Natural killer cell treated with Interleukin-12 subunit alpha and Interleukin-12 subunit beta and Interleukin-15 and Interleukin-18, amount 100 ng/mL, for 72 hours (primary cell): ENCODE data around the gene INF2. TPM values are rescaled to one million over a fixed set of nuclear protein-coding genes. Genes with fewer than 3 reads are reported as not detected.
A peak's percentile ranks its signal among the peaks of the same experiment; 100 is the strongest.
"Not testable (repeated sequence)": the region's sequence is repeated elsewhere in the genome, so short reads cannot be mapped to it uniquely, and the experiment has no call there.

Experiments used
- ATAC-seq, 2 donors: fragments of 150-1000 bp; cut with Tn5 transposase in 1 of 2; sonication (Bioruptor Pico), chemical (Tn5 transposase) in 1 of 2; 2 replicates each; pipeline ENCODE4 v1.10.0; 2021
- DNase-seq: peaks from one replicate; pipeline ENCODE4 v3.0.0; 2022; ENCODE audit warnings: low spot score
- H3K27ac Mint-ChIP-seq, 2 donors: 1 replicate in 1 of 2; 2 replicates in 1 of 2; pipeline ENCODE4 v1.8.0; 2022; ENCODE audit warnings: mixed read lengths in 2 of 2, mild to moderate bottlenecking in 1 of 2, moderate library complexity in 1 of 2
- H3K27me3 Mint-ChIP-seq, 2 donors: 1 replicate in 1 of 2; 2 replicates in 1 of 2; pipeline ENCODE4 v1.8.0; 2022; ENCODE audit warnings: mixed read lengths in 2 of 2
- H3K36me3 Mint-ChIP-seq: one replicate; pipeline ENCODE4 v1.8.0; 2022; ENCODE audit warnings: mixed read lengths
- H3K4me1 Mint-ChIP-seq, 2 donors: 1 replicate in 1 of 2; 2 replicates in 1 of 2; pipeline ENCODE4 v1.8.0; 2022; ENCODE audit warnings: low read depth in 2 of 2, mixed read lengths in 2 of 2, mild to moderate bottlenecking in 1 of 2
- H3K4me3 Mint-ChIP-seq: one replicate; pipeline ENCODE4 v1.8.0; 2022; ENCODE audit warnings: mixed read lengths
- H3K9me3 Mint-ChIP-seq: 2 replicates; pipeline ENCODE4 v1.8.0; 2022; ENCODE audit warnings: mixed read lengths
- total RNA-seq, 2 donors: library from RNA; stranded (reverse); gene quantifications; one replicate each; pipeline ENCODE4 v1.2.3, GENCODE V29; 2022

The INF2 gene
- total RNA-seq, 2 donors from 2014 or later = 19.2 to 44.9 TPM

DNA sequence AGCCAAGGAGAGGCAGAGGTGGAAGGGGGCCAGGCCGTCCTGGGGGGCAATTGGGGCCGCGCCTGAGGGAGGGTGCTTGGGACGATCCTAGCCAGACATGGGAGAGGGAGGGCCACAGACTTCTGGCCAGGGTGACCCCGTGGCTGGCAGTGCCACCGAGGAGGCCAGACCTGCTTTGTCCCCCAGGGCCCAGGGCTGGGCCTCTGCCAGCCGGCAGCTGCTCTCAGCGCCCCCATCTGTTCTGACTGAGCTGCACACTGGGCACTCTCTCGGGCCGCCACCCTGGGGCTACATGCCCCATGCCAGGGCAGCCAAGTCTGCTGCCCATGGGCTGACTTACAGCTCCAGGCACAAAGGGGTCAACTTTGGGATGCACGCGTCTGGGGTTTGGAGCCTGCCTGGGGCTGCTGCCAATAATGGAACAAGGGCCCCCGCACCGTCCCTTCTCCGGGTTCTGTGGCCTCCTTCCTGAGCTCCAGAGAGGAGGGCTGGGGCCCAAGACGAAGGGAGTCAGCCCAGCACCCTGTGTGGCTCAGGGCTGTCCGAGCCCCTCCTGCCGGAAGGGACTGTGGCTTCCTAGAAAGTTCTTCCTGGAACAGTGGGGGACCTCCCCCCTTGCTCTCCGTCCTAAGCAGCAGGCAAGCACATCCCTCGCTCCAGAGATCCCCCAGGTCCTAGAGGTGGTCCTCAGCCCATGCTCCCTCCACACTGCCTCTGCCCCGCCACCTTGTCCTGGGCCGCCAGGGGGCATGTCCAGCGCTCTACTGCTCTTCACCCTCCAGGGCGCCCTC is 35.8 kb downstream of the INF2 start:
- Mint-ChIP-seq H3K4me1 (peaks cover 0 to 5% of the 10 kb centered on the region in 2 donors), H3K4me3 (peak overlapping the region; percentile 55), H3K36me3 (no peaks in the 10 kb centered on the region), H3K27me3 (peaks cover 0 to 7% of the 10 kb centered on the region in 2 donors), H3K9me3 (no peaks in the 10 kb centered on the region), H3K27ac (no peak overlapping the region)
- ATAC-seq (no peak), DNase-seq (no peak)

DNA sequence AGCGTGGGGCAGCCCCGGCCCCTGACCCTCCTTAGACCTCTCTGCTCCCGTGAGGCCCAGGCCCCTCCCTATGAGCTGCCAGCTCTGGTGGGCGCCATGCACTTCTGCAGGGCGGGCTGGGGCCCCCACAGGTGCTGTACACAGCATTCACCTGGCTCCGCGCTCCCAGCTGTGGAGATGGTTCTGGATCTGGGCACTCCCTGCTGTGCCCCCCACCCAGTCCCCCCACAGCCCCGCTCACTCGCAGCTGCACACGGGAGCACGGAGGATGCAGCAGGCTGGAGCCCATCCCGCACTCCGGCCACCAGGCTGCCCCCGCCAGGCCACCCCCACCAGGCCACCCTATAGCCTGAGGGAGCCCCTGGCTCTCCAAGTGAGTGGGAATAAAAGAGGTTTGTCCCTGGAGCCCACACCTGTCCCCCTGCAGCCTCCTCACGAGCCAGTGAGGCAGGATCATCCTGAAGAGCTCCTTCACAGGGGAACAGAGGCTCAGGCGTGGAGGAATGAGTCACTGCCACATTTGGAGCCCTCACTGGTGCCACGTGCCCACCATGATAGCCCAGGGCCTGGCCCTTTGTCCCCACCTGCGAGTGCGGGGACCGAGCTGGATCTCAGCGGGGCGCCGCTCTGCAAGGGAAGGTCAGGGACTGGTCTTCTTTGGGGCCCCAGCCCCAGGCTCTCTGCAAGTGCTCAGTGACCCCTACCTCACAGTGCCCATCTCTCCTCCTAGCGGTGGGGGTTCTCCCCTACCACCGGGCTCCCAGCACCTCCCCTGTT is 36.5 kb downstream of the INF2 start:
- H3K4me3 Mint-ChIP-seq = peak overlapping the region; percentile 55
- H3K27me3 Mint-ChIP-seq = peaks cover 0 to 7% of the 10 kb centered on the region in 2 donors
- no peaks in the 10 kb centered on the region for H3K9me3 Mint-ChIP-seq
- H3K4me1 Mint-ChIP-seq = peaks cover 0 to 5% of the 10 kb centered on the region in 2 donors
- H3K36me3 Mint-ChIP-seq = no peaks in the 10 kb centered on the region
- no peak overlapping the region for H3K27ac Mint-ChIP-seq
- no peak for DNase-seq
- ATAC-seq = no peak

DNA sequence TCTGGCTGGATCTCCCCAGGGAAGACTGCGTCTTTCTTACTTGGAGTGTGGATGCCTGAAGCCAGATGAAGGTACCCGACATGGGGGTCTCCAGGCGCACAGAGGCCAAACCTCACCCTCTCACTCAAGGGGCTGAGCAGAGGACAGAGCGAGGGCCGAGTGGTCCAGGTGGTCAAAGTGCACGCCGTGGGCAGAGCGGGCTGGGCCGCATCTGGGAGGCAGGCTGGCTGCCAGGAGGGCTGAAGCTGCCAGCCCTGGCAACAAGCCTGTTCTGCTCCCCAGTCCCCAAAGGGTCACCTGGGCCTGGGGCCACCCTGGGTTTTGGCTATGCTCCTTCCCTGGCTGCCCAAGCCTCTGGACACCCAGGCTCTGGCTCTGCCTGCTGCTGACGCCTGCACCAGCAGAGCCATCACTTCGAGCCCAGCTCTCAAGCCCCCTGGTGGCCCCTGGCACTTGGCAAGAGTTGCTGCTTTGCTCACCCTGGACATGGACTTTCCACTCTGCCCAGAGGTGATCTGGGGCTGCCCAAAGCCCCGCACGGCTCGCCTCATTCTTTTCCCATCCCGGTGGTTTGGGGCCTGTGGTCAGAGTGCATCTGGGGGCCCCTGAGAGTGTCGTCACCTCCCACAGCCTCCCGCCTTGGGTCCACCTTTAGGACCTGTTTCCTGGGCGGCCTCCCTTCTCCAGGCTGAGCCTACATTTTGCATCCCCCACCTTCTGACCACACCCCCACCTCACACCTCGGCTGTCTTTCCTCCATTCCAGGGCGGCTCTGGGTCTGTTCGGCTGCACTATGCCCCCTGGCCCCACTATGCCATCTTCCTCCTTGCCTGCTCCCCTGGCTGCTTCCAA is 37.4 kb downstream of the INF2 start:
- H3K27me3 Mint-ChIP-seq = peaks cover 0 to 7% of the 10 kb centered on the region in 2 donors
- H3K36me3 Mint-ChIP-seq = no peaks in the 10 kb centered on the region
- ATAC-seq (no peak), DNase-seq (no peak)
- no peaks in the 10 kb centered on the region for H3K9me3 Mint-ChIP-seq
- H3K4me1 Mint-ChIP-seq = peaks cover 0 to 5% of the 10 kb centered on the region in 2 donors
- no peak overlapping the region for H3K27ac Mint-ChIP-seq
- no peak overlapping the region for H3K4me3 Mint-ChIP-seq

DNA sequence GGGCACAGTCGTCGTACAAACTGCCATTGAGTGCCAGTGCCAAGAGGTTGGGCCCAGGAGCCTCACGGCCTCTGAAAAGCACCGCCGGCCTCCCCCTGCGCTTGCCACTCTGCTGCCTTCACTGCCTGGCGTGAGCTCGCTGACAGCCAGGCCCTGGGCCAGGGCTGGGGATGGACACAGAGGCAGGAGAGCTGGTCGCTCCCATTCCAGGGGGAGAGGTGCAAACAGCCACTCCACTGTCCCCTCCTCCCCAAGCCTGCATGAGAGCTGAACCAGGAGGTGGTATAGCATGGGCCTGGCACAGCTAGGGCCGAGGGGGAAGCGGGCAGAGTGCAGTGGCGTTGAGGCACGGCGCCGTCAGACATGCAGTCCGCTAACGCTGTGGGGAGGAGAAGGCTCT is 39.2 kb downstream of the INF2 start:
- Mint-ChIP-seq H3K27me3 (peaks cover 0 to 7% of the 10 kb centered on the region in 2 donors), H3K4me3 (no peak overlapping the region), H3K36me3 (no peaks in the 10 kb centered on the region), H3K27ac (no peak overlapping the region), H3K4me1 (peaks cover 0 to 5% of the 10 kb centered on the region in 2 donors), H3K9me3 (no peaks in the 10 kb centered on the region)
- ATAC-seq (no peak), DNase-seq (no peak)

DNA sequence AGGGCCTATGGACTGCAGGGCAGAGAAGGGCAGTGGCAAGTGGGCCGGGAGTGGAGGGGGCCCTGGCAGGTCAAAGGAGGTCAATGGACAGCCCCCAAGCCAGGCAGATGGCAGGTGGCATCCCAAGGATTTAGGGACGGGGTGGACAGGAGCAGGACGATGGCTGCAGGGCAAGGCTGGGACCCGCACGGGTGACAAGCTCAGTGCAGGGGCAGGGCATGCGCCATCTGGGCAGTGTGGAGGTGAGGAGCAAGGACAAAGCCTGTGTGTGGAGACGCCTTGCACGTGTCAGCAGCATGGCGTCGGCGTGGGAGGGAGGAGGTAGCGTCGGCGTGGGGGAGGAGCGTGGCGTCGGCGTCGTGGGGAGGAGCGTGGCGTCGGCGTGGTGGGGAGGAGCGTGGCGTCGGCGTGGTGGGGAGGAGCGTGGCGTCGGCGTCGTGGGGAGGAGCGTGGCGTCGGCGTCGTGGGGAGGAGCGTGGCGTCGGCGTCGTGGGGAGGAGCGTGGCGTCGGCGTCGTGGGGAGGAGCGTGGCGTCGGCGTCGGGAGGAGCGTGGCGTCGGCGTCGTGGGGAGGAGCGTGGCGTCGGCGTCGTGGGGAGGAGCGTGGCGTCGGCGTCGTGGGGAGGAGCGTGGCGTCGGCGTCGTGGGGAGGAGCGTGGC is 39.9 kb downstream of the INF2 start:
- not testable (repeated sequence) for H3K27ac Mint-ChIP-seq, H3K4me3 Mint-ChIP-seq, H3K9me3 Mint-ChIP-seq, DNase-seq, ATAC-seq, H3K36me3 Mint-ChIP-seq, H3K4me1 Mint-ChIP-seq, H3K27me3 Mint-ChIP-seq

DNA sequence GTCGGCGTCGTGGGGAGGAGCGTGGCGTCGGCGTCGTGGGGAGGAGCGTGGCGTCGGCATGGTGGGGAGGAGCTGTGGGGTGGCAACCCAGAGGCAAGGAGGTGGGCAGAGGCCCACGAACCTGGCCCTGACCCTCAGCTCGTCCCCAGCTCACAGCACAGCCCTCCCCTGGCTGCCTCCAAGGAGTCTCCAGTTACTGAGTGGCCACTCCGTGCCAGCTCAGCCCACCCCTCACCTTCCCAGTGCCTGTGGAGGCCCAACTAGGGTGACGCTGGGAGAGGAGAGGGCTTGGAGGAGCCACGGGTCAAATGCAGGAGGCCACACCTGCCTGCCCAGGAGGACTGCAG is 40.4 kb downstream of the INF2 start:
- no peak overlapping the region for H3K4me3 Mint-ChIP-seq
- H3K9me3 Mint-ChIP-seq = no peaks in the 10 kb centered on the region
- H3K4me1 Mint-ChIP-seq = peaks cover 0 to 5% of the 10 kb centered on the region in 2 donors
- no peak overlapping the region for H3K27ac Mint-ChIP-seq
- DNase-seq (no peak), ATAC-seq (no peak)
- no peaks in the 10 kb centered on the region for H3K36me3 Mint-ChIP-seq
- H3K27me3 Mint-ChIP-seq = peaks cover 0 to 7% of the 10 kb centered on the region in 2 donors

DNA sequence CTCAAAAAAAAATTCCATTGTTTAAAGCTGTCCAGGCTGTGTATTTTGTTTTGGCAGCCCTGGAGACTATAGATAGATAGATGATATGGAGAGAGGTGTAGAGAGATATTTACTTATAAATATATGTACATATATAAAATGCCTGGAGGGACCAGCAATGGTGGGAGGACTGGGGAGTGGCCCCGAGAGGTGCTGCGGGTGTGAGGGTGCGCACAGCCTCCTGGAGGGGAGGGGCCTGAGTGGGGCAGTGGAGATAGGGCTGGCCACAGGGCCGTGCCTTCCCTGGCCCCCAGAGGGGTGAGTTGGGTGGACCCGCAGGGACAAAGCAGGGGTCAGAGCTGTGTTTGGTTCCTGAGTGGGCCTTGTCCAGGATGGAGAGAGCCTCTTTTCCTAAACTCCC is 41.1 kb downstream of the INF2 start:
- Mint-ChIP-seq H3K9me3 (no peaks in the 10 kb centered on the region), H3K27ac (no peak overlapping the region), H3K36me3 (no peaks in the 10 kb centered on the region), H3K27me3 (peaks cover 0 to 7% of the 10 kb centered on the region in 2 donors), H3K4me3 (no peak overlapping the region), H3K4me1 (peaks cover 0 to 5% of the 10 kb centered on the region in 2 donors)
- ATAC-seq (no peak), DNase-seq (no peak)

DNA sequence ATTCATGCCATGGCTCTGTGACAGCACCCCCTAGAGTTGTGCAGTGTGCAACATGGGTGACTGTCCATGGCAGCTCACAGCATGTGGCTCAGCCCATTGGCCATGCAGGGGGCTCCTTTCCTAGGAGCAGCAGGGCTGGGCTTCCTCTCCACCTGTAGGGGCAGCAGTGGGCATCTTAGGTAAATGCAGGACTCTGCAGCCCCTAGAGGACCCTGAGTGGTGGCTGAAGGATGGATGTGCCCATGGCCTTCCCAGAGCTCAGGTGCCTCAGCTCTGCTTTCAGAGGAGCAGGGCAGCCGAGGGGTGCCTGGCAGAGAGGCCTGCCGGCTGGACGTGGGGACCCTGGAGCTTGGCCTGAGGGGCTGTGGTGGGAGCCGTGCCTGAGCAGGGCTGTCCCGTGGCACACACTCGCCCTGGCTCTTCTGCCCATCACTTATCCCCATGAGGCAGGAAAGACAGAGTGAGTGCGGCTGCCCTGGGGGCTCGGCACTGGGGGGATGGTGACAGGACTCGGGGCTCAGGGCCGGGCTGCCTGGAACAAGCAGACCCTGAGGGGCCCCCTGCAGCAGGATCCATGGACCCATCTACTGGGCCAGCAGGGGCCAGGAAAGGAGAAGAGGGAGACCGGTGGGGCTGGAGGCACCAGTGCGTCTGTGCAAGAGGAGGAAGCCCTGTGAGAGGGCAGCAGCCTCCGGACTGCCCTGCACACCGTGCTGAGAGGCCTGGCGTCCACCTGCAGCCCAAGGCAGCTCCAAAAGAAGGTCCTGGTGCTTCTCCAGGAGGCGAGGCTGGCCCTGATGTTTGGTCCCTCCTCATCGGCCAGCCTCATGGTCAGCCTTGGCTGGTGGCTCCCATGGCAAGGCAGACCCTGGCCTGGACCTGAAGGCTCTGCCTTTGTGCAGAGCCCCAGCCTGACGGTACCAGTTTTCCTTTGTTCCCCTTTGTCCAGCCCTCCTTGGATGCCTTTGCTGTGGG is 42.2 kb downstream of the INF2 start:
- H3K4me3 Mint-ChIP-seq = no peak overlapping the region
- DNase-seq = no peak
- ATAC-seq = no peak
- peaks cover 0 to 8% of the 10 kb centered on the region in 2 donors for H3K4me1 Mint-ChIP-seq
- no peak overlapping the region for H3K27ac Mint-ChIP-seq
- peaks cover 0 to 7% of the 10 kb centered on the region in 2 donors for H3K27me3 Mint-ChIP-seq
- H3K36me3 Mint-ChIP-seq = no peaks in the 10 kb centered on the region
- H3K9me3 Mint-ChIP-seq = no peaks in the 10 kb centered on the region

DNA sequence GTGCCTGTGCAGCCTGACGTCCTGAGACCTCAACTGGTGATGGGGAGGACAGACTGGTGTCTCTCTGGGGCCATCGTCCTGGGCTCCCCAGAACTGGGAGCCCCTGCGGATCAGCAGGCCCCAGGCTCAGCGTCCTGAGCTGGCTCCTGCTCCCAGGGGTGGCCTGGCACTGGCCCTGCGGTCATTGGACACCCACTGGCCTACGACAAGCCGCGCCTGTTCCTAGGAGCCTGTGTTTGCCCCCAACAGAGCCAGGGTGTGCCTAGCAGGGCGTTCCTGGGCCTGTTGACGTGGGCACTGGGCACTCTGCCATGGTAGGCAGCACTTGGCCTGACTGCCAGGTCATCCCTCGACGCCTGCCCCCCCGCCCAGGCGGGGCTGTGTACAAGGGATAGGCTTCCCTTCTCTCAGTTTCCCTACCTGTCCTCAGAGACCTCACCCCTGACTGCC is 43.0 kb downstream of the INF2 start:
- Mint-ChIP-seq H3K36me3 (no peaks in the 10 kb centered on the region), H3K27me3 (peaks cover 0 to 6% of the 10 kb centered on the region in 2 donors), H3K9me3 (no peaks in the 10 kb centered on the region), H3K4me1 (peaks cover 0 to 7% of the 10 kb centered on the region in 2 donors), H3K27ac (no peak overlapping the region), H3K4me3 (no peak overlapping the region)
- DNase-seq = no peak
- no peak for ATAC-seq

DNA sequence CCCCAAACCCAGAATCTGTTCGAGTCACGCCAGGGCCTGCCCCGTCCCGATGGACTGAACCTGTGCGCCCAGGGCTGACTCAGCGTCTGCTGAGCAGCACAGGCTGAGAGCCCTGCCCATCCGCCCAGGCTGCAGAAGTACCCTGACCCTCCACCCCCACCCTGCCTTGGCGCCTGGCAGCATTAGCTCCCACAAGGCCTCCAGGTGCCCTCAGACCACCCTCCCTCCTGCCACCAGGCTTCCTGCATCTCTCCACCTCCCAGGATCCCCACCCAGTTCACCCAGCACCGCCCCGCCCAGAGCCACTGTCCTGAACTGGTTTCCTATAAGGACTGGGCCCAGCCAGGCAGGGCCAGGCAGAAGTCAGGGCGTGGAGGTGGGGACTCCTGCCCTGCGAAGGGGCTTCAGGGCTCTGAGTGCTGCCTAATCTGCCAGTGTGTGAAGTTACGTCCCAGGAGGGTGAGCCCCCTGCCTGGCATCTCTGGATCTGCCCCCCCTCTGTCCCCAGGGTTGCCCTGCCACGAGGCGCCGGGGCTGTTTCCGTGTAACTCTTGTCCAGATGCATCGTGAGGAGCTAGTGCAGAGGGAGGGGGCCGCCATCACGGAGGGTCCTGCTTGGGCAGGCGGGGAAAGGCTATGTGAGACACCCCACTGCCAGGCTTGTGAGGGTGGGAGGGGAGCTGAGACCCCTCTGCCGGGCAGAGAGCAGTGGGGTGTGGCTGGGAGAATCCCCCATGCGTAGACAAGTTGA is 43.7 kb downstream of the INF2 start:
- no peak overlapping the region for H3K4me3 Mint-ChIP-seq
- DNase-seq = no peak
- peaks cover 0 to 3% of the 10 kb centered on the region in 2 donors for H3K4me1 Mint-ChIP-seq
- no peak overlapping the region for H3K27ac Mint-ChIP-seq
- H3K36me3 Mint-ChIP-seq = no peaks in the 10 kb centered on the region
- ATAC-seq = no peak
- H3K9me3 Mint-ChIP-seq = no peaks in the 10 kb centered on the region
- H3K27me3 Mint-ChIP-seq = peaks cover 0 to 2% of the 10 kb centered on the region in 2 donors

DNA sequence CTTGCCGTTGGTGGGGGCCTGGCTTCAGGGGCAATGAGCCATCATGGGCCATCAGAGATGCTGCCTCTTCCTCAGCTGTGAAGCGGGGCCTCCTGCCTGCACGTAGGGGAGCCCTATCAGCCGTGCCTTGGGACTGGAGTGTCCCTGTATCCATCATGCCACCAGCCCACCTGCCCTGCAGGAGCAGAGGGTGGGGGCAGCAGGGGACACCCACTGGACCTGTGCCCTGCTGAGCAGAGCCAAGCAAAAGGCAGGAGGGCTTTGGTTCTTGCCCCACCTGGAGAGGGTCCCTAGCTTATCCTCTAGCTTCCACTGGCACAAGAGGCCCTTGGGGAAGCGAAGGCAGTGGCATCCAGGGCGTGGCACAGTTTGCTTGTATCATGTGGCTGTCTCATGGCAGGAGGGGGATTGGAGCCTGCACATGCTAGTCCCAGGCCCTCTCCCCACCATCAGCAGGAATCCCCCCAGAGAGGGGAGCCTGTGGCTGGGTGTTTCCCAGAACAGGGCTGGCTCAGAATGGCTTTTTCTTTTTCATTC is 44.7 kb downstream of the INF2 start:
- Mint-ChIP-seq H3K4me3 (no peak overlapping the region), H3K27me3 (peaks cover 0 to under 1% of the 10 kb centered on the region in 2 donors), H3K9me3 (no peaks in the 10 kb centered on the region), H3K36me3 (no peaks in the 10 kb centered on the region), H3K27ac (no peak overlapping the region), H3K4me1 (peaks cover 0 to 3% of the 10 kb centered on the region in 2 donors)
- ATAC-seq = no peak
- DNase-seq = no peak

DNA sequence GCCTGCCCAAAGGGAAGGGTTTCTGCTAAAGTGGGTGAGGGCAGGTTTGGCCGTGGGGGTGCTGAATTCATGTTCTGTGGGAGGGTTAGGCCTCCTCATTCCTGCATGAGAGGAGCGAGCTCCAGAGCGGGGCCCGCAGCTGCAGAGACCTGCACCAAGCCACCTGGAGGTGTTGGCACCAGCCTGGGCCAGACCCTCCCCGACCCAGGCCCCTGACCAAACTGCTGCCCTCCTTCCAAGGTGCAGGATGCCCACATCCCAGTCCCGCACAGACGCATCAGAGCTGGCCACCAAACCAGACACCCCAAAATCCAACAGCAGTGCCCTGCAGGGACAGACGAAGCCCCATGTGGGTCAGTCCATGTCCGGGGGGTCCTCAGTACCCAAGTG is 45.2 kb downstream of the INF2 start:
- peaks cover 0 to 3% of the 10 kb centered on the region in 2 donors for H3K4me1 Mint-ChIP-seq
- H3K27me3 Mint-ChIP-seq = no peaks in the 10 kb centered on the region
- H3K4me3 Mint-ChIP-seq = no peak overlapping the region
- H3K36me3 Mint-ChIP-seq = no peaks in the 10 kb centered on the region
- H3K9me3 Mint-ChIP-seq = no peaks in the 10 kb centered on the region
- no peak overlapping the region for H3K27ac Mint-ChIP-seq
- no peak for ATAC-seq
- no peak for DNase-seq
